GM21360 (cell line): ENCODE results near the gene DPP10.

Experiments used
- ATAC-seq: cut with Tn5 transposase; IDR thresholded peaks from one replicate; pipeline ENCODE4 v1.9.1; 2021; ENCODE audit warnings: mild to moderate bottlenecking, moderate library complexity; ENCODE audit not compliant: unreplicated experiment

Gene DPP10

GRCh38 chr2:115105966-115106365 lies 663.5 kb downstream of the DPP10 start:
- no peak for ATAC-seq

GRCh38 chr2:115115135-115115534 lies 672.7 kb downstream of the DPP10 start:
- no peak for ATAC-seq

GRCh38 chr2:115118306-115118705 lies 675.9 kb downstream of the DPP10 start:
- no peak for ATAC-seq

- ATAC-seq: no peak
Measured at GRCh38 chr2:115119086-115119485, 676.6 kb downstream of the DPP10 start.

- no peak for ATAC-seq
Measured at GRCh38 chr2:115122701-115123100, 680.3 kb downstream of the DPP10 start.

GRCh38 chr2:115124817-115125216 lies 682.4 kb downstream of the DPP10 start:
- ATAC-seq: no peak

- no peak for ATAC-seq
Measured at GRCh38 chr2:115129536-115129935, 687.1 kb downstream of the DPP10 start.

- no peak for ATAC-seq
Measured at GRCh38 chr2:115160531-115161080, 718.2 kb downstream of the DPP10 start.

GRCh38 chr2:115161081-115161770 lies 718.8 kb downstream of the DPP10 start:
- ATAC-seq: no peak

GRCh38 chr2:115161771-115162493 lies 719.5 kb downstream of the DPP10 start:
- no peak for ATAC-seq

- no peak for ATAC-seq
Measured at GRCh38 chr2:115162494-115163293, 720.3 kb downstream of the DPP10 start.

GRCh38 chr2:115163572-115163971 lies 721.1 kb downstream of the DPP10 start:
- no peak for ATAC-seq

- no peak for ATAC-seq
Measured at GRCh38 chr2:115165529-115166109, 723.2 kb downstream of the DPP10 start.

GRCh38 chr2:115168457-115168856 lies 726.0 kb downstream of the DPP10 start:
- ATAC-seq: no peak

GRCh38 chr2:115169814-115170213 lies 727.4 kb downstream of the DPP10 start:
- ATAC-seq: no peak

GRCh38 chr2:115171751-115172150 lies 729.3 kb downstream of the DPP10 start:
- no peak for ATAC-seq

GRCh38 chr2:115174651-115175050 lies 732.2 kb downstream of the DPP10 start:
- no peak for ATAC-seq

GRCh38 chr2:115183144-115183543 lies 740.7 kb downstream of the DPP10 start:
- ATAC-seq: no peak

GRCh38 chr2:115190459-115190858 lies 748.0 kb downstream of the DPP10 start:
- ATAC-seq: no peak

- ATAC-seq: no peak
Measured at GRCh38 chr2:115194623-115195022, 752.2 kb downstream of the DPP10 start.

GRCh38 chr2:115196587-115196986 lies 754.1 kb downstream of the DPP10 start:
- no peak for ATAC-seq
